ENCODE data around the gene WNT5B.
"Not testable (repeated sequence)": the region's sequence is repeated elsewhere in the genome, so short reads cannot be mapped to it uniquely, and the experiment has no call there.

GRCh38 chr12:1695097-1695496, 66.1 kb downstream of the WNT5B start:
- not testable (repeated sequence) for TF ChIP-seq CTCF, MYC (IDR thresholded peaks at IDR 0.05; ENCODE audit: low read depth, low read length)

Data from NB4 (cell line).